ENCODE results near the gene TLNRD1. TPM values are rescaled to one million over a fixed set of nuclear protein-coding genes. Genes with fewer than 3 reads are reported as not detected.

TLNRD1 gene
- polyA plus RNA-seq, 1 donor (not counting 4 experiments of a cell fraction or from before 2014, with no cell fraction given) = 3.1 TPM

- no peaks in the 10 kb centered on the region for H3K27me3 ChIP-seq (ENCODE audit: control insufficient read depth, extremely low read depth, insufficient read depth, low read length)
- FAIRE-seq (no peak), DNase-seq (ENCODE audit: low read depth, low spot score) (no peak)
- H3K4me3 ChIP-seq (ENCODE audit: control insufficient read depth in 2 of 3, extremely low read depth in 1 of 3, insufficient read depth in 2 of 3, low read depth in 1 of 3, low read length in 3 of 3) = no peak overlapping the region
- H3K4me2 ChIP-seq (ENCODE audit: control insufficient read depth, extremely low read depth, insufficient read depth, low read depth, low read length) = no peak overlapping the region
- no peak for TF ChIP-seq EZH2 (IDR thresholded peaks at IDR 0.05; ENCODE audit: low read length)
- TF ChIP-seq CTCF (optimal IDR thresholded peaks at IDR 0.05 in 1 of 3, IDR thresholded peaks at IDR 0.05 in 1 of 3, conservative IDR thresholded peaks at IDR 0.05 in 1 of 3; ENCODE audit: extremely low read depth in 1 of 3, insufficient read depth in 2 of 3, low read length in 3 of 3) = no peak
- H3K9me1 ChIP-seq (ENCODE audit: control insufficient read depth, extremely low read depth, insufficient read depth, low read length) = no peaks in the 10 kb centered on the region
- dilution Hi-C loops (cut with MboI; ENCODE audit: extremely low pct_ligation_motif_present, low sequenced_read_pairs) = no loop called here
- H3K4me1 ChIP-seq (ENCODE audit: control insufficient read depth, extremely low read depth, insufficient read depth, low read length) = no peaks in the 10 kb centered on the region
- no peak overlapping the region for H3K9ac ChIP-seq (ENCODE audit: control insufficient read depth, extremely low read depth, insufficient read depth, low read length)
- no peaks in the 10 kb centered on the region for H4K20me1 ChIP-seq (ENCODE audit: control insufficient read depth, extremely low read depth, insufficient read depth, low read length)
- no peaks in the 10 kb centered on the region for H3K36me3 ChIP-seq (ENCODE audit: control insufficient read depth in 2 of 2, extremely low read depth in 1 of 2, insufficient read depth in 2 of 2, low read length in 2 of 2)
- H3K79me2 ChIP-seq (ENCODE audit: control insufficient read depth, insufficient read depth, low read length) = no peaks in the 10 kb centered on the region
- no peak overlapping the region for H2AFZ ChIP-seq (ENCODE audit: control insufficient read depth, low read length)
- H3K9me3 ChIP-seq (ENCODE audit: control insufficient read depth, low read depth, low read length) = no peaks in the 10 kb centered on the region
- no peak overlapping the region for H3K27ac ChIP-seq (ENCODE audit: control insufficient read depth, insufficient read depth, low read length)
Observed at GRCh38 chr15:81015621-81016488, 15.1 kb downstream of the TLNRD1 start.

GRCh38 chr15:81016489-81017068, 15.9 kb downstream of the TLNRD1 start:
- TF ChIP-seq CTCF (optimal IDR thresholded peaks at IDR 0.05 in 1 of 3, IDR thresholded peaks at IDR 0.05 in 1 of 3, conservative IDR thresholded peaks at IDR 0.05 in 1 of 3; ENCODE audit: extremely low read depth in 1 of 3, insufficient read depth in 2 of 3, low read length in 3 of 3) (no peak), EZH2 (IDR thresholded peaks at IDR 0.05; ENCODE audit: low read length) (no peak)
- Histone ChIP-seq H4K20me1 (ENCODE audit: control insufficient read depth, extremely low read depth, insufficient read depth, low read length) (no peaks in the 10 kb centered on the region), H3K36me3 (ENCODE audit: control insufficient read depth in 2 of 2, extremely low read depth in 1 of 2, insufficient read depth in 2 of 2, low read length in 2 of 2) (no peaks in the 10 kb centered on the region), H3K27me3 (ENCODE audit: control insufficient read depth, extremely low read depth, insufficient read depth, low read length) (no peaks in the 10 kb centered on the region), H3K9me1 (ENCODE audit: control insufficient read depth, extremely low read depth, insufficient read depth, low read length) (no peaks in the 10 kb centered on the region), H3K4me2 (ENCODE audit: control insufficient read depth, extremely low read depth, insufficient read depth, low read depth, low read length) (no peak overlapping the region), H2AFZ (ENCODE audit: control insufficient read depth, low read length) (no peak overlapping the region), H3K79me2 (ENCODE audit: control insufficient read depth, insufficient read depth, low read length) (no peaks in the 10 kb centered on the region), H3K4me1 (ENCODE audit: control insufficient read depth, extremely low read depth, insufficient read depth, low read length) (no peaks in the 10 kb centered on the region), H3K4me3 (ENCODE audit: control insufficient read depth in 2 of 3, extremely low read depth in 1 of 3, insufficient read depth in 2 of 3, low read depth in 1 of 3, low read length in 3 of 3) (no peak overlapping the region), H3K9ac (ENCODE audit: control insufficient read depth, extremely low read depth, insufficient read depth, low read length) (no peak overlapping the region), H3K9me3 (ENCODE audit: control insufficient read depth, low read depth, low read length) (no peaks in the 10 kb centered on the region), H3K27ac (ENCODE audit: control insufficient read depth, insufficient read depth, low read length) (no peak overlapping the region)
- DNase-seq (ENCODE audit: low read depth, low spot score) (no peak), FAIRE-seq (no peak)
- dilution Hi-C loops (cut with MboI; ENCODE audit: extremely low pct_ligation_motif_present, low sequenced_read_pairs) = no loop called here

Measured in keratinocyte (primary cell).